ENCODE data around the gene HNRNPA1L2.

HNRNPA1L2 gene

DNA sequence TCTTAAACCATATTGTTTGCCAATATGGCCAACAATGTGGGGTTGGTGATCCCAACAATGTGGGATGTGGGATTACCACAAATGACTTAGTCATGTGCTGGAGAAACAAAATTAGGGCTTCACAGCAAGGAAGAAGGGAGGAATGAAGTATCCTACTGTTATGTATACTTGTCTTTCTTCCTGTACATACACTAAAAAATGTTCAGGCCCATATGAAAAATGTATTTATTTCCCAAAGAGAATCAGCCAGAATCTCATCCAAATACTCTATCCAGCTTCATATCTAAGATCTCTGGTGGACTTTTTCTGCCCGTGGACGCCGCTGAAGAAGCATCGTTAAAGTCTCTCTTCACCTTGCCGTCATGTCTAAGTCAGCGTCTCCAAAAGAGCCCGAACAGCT lies at the start of gene HNRNPA1L2:
TSS of gene HNRNPA1L2 (plus strand) at position 301 of the 400 bp plus-strand sequence. CDS start at position 363, 62 bp downstream.
- no peak for TF ChIP-seq GATA2 (IDR thresholded peaks at IDR 0.05; ENCODE audit: low read depth, low read length)
- no peak for TF ChIP-seq GATA3 (IDR thresholded peaks at IDR 0.05; ENCODE audit: low read depth, low read length)

DNA sequence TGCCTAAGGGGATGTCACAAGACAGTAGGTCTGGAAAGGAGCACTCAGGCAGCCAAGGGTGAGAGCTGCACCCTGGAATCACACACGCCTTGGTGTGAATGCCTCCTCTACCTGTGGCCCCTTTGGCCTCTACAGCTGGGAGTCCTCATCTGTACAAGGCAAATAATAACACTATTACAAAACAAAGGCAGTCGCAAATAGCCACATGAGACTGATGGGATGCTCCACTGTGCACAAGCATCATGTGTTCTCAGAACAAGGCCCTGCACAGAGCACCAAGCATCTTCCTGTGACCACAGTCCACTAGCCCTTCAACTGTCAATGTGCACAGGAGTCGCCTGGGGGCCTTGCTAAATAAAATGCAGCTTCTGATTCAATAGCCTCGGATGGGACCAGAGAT lies 44.6 kb upstream of the HNRNPA1L2 start:
- TF ChIP-seq GATA3 (IDR thresholded peaks at IDR 0.05; ENCODE audit: low read depth, low read length) (no peak), GATA2 (IDR thresholded peaks at IDR 0.05; ENCODE audit: low read depth, low read length) (no peak)

DNA sequence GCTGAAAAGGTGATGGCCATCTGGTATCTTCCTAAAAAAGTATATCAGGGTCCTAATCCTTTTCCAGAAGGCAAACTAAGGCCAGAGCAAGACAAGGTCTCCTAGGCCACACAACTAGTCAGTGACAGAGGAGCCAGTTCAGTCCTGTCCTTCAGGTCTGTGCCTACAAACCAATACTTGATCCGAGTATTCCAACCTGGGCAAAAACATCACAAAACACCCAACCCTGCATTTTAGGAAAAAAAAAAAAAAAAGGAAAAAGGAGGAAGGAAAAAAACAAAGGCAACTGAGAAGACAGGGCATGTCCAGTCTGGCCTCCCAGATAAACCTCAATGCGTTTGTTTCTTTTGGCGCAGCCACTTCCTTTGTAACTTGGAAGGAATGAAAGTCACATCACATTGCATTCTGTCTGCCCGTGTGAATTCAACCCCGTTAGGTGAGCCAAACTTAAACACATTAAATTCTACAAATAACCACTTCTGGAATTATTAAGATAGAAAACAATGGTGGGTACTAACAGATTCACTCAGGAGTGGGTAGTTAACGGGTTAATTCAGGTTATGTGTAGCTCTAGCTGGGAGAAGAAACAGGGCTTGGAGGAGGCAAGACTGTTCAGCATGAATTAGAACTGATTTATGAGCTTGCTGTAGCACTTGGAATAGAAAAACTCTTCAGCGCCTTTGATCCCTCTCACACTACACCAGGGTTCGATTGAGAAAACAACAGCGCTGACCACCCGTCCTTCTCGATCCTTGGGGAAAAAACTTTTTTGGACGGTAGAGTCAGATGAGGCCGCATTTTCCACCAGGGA lies 43.0 kb upstream of the HNRNPA1L2 start:
- TF ChIP-seq GATA3 (IDR thresholded peaks at IDR 0.05; ENCODE audit: low read depth, low read length) (no peak), GATA2 (IDR thresholded peaks at IDR 0.05; ENCODE audit: low read depth, low read length) (no peak)

DNA sequence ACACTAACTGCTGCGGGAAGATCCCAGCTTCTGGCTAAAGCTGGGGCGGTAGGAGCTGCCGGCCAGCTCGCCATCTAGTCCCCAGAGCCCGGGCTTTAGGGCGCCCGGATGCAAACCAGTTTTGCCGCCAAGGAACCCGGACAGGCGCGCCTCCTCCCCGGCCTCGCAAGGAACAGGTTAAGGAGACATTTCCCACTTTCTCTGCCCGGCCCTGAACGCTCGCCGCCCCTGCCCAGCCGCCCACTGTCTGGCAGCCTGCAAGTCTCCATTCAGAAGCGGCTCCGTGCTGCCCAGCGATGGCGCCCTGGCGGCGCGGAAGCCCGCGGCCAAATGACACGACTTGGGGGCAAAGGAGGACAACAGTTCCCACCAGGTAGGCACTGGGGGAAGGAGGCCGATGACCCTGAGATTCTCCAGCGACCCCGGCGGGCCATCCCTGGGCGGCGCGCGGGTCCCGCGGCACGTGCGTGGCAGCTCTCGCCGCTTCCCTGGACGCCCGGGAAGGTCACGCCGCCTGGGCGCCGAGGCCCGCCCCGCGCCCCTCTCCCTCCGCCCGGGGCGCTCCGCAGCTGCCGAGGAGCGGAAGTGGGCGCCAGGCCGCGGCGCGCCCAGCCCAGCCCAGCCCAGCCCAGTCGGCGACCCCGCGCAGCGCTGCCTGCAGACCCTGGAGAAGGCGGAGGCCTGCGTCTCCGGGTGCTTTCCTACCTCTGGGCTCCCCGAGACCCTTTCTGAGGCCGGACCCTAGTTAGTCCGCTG lies 42.2 kb upstream of the HNRNPA1L2 start:
- no peak for TF ChIP-seq GATA2 (IDR thresholded peaks at IDR 0.05; ENCODE audit: low read depth, low read length)
- TF ChIP-seq GATA3 (IDR thresholded peaks at IDR 0.05; ENCODE audit: low read depth, low read length), result no peak

DNA sequence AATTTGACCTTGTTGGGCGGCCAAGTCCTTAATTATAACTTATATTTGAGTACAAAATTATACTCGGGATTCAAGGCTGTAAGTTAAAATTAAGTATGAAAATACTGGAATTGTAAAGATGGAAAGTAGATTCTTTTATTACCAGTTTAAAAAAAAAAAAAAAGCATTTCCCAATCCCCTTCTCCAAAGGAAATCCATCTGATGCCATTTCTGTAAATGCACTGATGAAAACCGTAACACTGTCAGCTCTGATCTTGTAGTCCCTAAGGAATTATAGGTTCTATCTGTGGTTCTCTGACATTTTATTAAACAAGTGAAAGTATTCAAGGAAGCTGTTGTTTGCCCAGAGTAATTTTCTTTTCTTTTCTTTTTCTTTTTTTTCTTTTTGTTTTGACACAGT lies 41.6 kb upstream of the HNRNPA1L2 start:
- TF ChIP-seq GATA3 (IDR thresholded peaks at IDR 0.05; ENCODE audit: low read depth, low read length) (no peak), GATA2 (IDR thresholded peaks at IDR 0.05; ENCODE audit: low read depth, low read length) (no peak)

DNA sequence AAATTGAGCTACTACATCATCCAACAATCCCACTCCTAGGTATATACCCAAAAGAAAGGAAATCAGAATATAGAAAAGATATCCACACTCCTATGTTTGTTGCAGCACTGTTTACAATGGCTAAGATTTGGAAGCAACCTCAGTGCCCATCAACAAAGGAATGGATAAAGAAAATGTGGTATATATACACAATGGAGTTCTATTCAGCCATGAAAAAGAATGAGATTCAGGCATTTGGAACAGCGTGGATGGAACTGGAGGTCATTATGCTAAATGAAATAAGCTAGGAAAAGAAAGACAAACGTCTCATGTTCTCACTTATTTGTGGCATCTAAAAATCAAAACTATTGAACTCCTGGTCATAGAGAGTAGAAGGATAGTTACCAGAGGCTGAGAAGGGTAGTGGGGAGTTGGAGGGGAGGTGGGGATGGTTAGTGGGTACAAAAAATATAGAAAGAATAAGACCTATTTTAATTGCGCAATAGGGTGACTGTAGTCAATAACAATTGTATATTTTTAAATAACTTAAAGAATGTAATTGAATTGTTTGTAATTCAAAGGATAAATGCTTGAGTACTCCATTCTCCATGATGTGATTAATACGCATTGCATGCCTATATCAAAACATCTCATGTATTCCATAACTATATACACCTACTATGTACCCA lies 27.0 kb upstream of the HNRNPA1L2 start:
- TF ChIP-seq GATA2 (IDR thresholded peaks at IDR 0.05; ENCODE audit: low read depth, low read length), result no peak
- no peak for TF ChIP-seq GATA3 (IDR thresholded peaks at IDR 0.05; ENCODE audit: low read depth, low read length)

DNA sequence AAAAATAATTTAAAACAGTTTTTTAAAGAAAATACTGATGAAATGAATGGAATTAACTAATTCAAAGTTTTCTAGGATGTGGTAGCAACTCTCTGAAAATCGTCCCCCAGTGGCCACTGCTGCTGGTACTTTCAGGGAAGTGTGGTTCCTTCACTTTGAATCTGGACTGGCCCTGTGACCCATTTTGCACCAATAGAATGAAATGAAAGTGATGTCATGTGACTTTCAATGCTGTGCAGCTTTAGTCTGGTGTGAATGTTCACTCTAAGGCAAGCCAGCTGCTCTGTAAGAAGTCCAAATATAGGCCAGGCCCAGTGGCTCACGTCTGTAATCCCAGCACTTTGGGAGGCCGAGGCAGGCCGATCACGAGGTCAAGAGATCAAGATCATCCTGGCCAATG lies 26.4 kb upstream of the HNRNPA1L2 start:
- no peak for TF ChIP-seq GATA2 (IDR thresholded peaks at IDR 0.05; ENCODE audit: low read depth, low read length)
- no peak for TF ChIP-seq GATA3 (IDR thresholded peaks at IDR 0.05; ENCODE audit: low read depth, low read length)

DNA sequence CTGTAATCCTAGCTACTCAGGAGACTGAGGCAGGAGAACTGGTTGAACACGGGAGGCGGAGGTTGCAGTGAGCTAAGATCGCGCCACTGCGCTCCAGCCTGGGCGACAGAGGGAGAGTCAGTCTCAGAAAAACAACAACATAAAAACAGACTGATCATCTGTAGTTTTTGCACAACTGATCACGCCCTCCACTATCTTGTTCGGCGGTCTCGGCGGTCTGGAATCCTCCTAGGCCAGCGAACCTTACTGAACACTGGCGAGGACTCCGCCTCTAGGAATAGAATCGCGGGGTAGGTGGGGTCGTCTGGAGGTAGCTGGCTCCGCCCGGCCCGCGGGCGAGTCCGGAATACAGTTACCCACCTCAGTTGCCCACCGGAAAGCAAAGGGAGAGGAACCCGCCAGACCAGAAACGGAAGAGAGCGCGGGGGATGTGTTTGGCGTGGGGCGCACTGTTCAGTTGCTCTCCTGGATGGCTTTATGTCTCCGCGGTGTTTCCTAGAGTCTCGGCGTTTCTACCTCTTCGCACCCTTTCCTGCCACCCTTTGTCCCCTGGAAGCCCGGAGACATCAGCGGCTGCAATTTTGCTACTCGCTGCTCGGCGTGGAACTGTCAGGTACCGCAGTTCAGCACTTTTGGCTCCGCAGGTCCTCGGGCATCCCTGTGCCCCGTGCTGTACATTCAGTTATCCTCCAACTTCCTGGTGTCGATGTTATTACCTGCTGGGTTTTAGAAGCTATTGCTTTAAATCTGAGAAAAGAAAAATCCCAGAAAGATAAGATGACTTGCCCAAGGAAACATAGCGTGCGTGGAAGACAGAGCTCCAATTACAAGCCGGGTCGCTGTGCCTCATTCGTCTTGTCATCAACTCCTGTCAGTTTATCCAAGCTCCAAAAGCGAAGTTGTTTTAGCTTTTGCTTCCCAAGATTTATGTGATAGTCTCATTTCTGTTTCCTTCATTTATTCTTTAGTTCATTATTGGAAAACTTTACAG lies 24.9 kb upstream of the HNRNPA1L2 start:
- TF ChIP-seq GATA3 (IDR thresholded peaks at IDR 0.05; ENCODE audit: low read depth, low read length), result no peak
- peak; percentile 14; the same call in 1 of the 2 replicates for TF ChIP-seq GATA2 (IDR thresholded peaks at IDR 0.05; ENCODE audit: low read depth, low read length)

DNA sequence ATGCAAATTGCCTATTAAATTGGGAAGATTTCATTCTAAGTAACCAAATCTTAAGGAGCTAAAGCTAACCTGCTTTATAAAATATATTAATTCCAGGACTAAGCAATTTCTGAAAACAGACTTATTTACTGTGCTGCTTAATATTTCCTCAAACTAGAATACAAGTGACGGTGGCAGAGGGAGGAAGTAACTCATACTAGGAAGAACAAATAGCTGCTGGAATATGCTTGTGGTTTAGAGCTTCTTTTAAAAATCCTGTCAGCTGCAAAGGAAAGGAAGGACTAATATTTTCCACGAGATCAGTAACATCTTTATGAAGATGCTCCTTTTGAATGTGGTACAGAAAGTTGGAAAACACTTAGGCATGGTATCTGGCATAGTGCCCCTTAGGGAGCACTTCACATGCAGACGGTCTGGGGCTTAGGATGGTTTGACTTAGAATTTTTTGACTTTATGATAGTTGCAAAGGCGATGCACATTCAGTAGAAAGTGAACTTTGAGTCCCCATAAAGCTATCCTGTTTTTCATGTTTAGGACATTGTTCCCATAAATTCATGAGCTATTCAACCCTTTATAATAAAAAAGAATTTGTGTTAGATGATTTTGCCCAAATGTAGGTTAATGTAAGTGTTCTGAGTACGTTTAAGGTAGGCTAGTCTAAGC lies 3.4 kb upstream of the HNRNPA1L2 start:
- no peak for TF ChIP-seq GATA3 (IDR thresholded peaks at IDR 0.05; ENCODE audit: low read depth, low read length)
- TF ChIP-seq GATA2 (IDR thresholded peaks at IDR 0.05; ENCODE audit: low read depth, low read length), result no peak

DNA sequence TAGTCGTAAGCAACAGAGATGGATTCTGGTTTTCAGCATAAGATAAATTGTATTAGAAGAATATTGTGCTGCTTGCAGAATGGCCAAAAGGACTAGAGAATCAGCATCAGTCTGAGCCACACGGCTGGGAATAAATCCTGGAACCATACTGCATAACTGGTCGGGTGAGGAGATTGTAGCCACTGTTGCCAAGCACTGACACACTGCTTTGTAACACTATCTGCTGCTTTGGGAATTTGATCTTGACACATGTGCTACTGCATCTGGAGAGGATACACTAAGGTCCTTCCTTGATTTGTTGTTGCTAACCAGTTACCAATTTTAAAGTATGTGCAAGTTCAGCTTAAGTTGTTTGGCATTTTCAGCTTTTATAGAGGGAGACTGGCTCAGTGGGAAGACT lies 1.9 kb downstream of the HNRNPA1L2 start:
- TF ChIP-seq GATA3 (IDR thresholded peaks at IDR 0.05; ENCODE audit: low read depth, low read length), result no peak
- no peak for TF ChIP-seq GATA2 (IDR thresholded peaks at IDR 0.05; ENCODE audit: low read depth, low read length)

DNA sequence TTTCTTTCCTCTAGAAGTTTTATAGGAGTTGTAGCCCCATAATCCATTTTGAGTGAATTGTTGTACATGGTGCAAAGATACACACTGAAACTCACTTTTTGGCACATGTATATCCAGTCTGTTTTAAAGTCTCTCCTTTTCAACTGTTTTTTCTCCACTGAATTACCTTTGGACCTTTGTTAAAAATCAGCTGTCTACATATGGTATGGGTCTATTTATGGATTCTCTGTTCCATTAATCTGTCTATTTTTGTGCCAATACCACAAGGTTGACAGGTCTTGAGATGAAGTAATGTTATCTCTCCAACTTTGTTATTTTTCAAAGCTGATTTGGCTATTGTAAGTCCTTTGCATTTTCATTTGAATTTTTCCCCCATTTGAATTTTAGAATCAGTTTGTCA lies 4.7 kb downstream of the HNRNPA1L2 start:
- TF ChIP-seq GATA3 (IDR thresholded peaks at IDR 0.05; ENCODE audit: low read depth, low read length), result no peak
- TF ChIP-seq GATA2 (IDR thresholded peaks at IDR 0.05; ENCODE audit: low read depth, low read length), result no peak

DNA sequence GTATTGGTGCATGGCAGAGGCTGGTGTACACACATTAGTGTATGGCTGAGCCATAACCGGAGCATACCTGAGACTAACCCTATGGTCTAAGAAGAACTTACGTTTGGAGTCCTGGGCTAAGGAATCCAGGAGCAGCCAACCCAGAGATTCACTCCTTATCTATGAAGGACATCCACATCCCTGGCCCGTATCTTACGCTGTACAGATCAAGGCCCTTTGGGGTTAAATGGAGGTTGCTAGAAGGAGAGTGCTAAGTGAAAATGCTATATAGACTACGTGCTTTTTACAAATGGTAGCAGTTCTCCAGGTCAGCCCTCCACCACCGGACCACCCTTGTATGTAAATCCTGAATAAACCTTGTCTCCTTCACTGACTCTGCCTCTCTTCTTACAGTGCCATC lies 8.5 kb downstream of the HNRNPA1L2 start:
- TF ChIP-seq GATA3 (IDR thresholded peaks at IDR 0.05; ENCODE audit: low read depth, low read length) (no peak), GATA2 (IDR thresholded peaks at IDR 0.05; ENCODE audit: low read depth, low read length) (no peak)

DNA sequence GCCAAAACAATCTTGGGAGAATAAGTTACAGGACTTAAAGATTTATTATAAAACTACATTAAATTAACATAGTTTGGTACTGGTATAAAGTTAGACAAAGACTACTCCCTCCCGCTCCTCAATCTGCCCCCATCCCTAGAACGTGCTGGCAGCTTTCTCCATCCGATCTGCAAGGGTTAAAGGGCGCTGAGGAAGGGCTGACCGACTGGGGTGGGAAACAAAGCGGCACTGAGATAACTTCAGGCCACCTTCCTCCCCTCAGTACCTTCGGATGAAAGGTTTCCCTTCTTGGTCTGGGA lies 9.6 kb downstream of the HNRNPA1L2 start:
- TF ChIP-seq GATA2 (IDR thresholded peaks at IDR 0.05; ENCODE audit: low read depth, low read length) (no peak), GATA3 (IDR thresholded peaks at IDR 0.05; ENCODE audit: low read depth, low read length) (no peak)
